ENCODE measurements around the gene CHST3. TPM values are rescaled to one million over a fixed set of nuclear protein-coding genes. Genes with fewer than 3 reads are reported as not detected.
"Not testable (repeated sequence)": the region's sequence is repeated elsewhere in the genome, so short reads cannot be mapped to it uniquely, and the experiment has no call there.

The CHST3 gene
- total RNA-seq, 1 donor from 2014 or later = 10.3 TPM

GRCh38 chr10:71973777-71974488 lies 9.7 kb downstream of the CHST3 start:
- no peak for DNase-seq (ENCODE audit: low spot score)

- no peak for DNase-seq (ENCODE audit: low spot score)
Observed at GRCh38 chr10:71974489-71975021, 10.4 kb downstream of the CHST3 start.

- DNase-seq (ENCODE audit: low spot score) = peak; percentile 67
Observed at GRCh38 chr10:71975087-71975870, 11.1 kb downstream of the CHST3 start.

GRCh38 chr10:71975871-71976725 lies 11.9 kb downstream of the CHST3 start:
- peak; percentile 61 for DNase-seq (ENCODE audit: low spot score)

- not testable (repeated sequence) for DNase-seq (ENCODE audit: low spot score)
Observed at GRCh38 chr10:71977614-71977903, 13.4 kb downstream of the CHST3 start.

- DNase-seq (ENCODE audit: low spot score) = peak; percentile 77
Observed at GRCh38 chr10:71978476-71978875, 14.3 kb downstream of the CHST3 start.

- DNase-seq (ENCODE audit: low spot score) = no peak
Observed at GRCh38 chr10:71978988-71979691, 14.9 kb downstream of the CHST3 start.

- DNase-seq (ENCODE audit: low spot score) = no peak
Observed at GRCh38 chr10:71979692-71980062, 15.5 kb downstream of the CHST3 start.

- DNase-seq (ENCODE audit: low spot score) = no peak
Observed at GRCh38 chr10:71980181-71981014, 16.2 kb downstream of the CHST3 start.

GRCh38 chr10:71981015-71981875 lies 17.1 kb downstream of the CHST3 start:
- DNase-seq (ENCODE audit: low spot score) = no peak

- no peak for DNase-seq (ENCODE audit: low spot score)
Observed at GRCh38 chr10:71981876-71982230, 17.7 kb downstream of the CHST3 start.

- DNase-seq (ENCODE audit: low spot score) = no peak
Observed at GRCh38 chr10:71982269-71983178, 18.3 kb downstream of the CHST3 start.

- no peak for DNase-seq (ENCODE audit: low spot score)
Observed at GRCh38 chr10:71984126-71984808, 20.1 kb downstream of the CHST3 start.

GRCh38 chr10:71984809-71985388 lies 20.7 kb downstream of the CHST3 start:
- no peak for DNase-seq (ENCODE audit: low spot score)

GRCh38 chr10:71985542-71986250 lies 21.5 kb downstream of the CHST3 start:
- no peak for DNase-seq (ENCODE audit: low spot score)

GRCh38 chr10:71988895-71989294 lies 24.7 kb downstream of the CHST3 start:
- DNase-seq (ENCODE audit: low spot score) = not testable (repeated sequence)

Measured in mucosa of gallbladder (tissue), 1 donor.